NCI-H748 treated with DMSO at 0.1 percent for 48 hours (cell line): ENCODE data around the gene LRRC18.

Experiments used
- DNase-seq: peaks from one replicate; lab custom pipeline; 2025; lab: John Stamatoyannopoulos, UW

The LRRC18 gene

GRCh38 chr10:48946332-48946731 is 6.7 kb upstream of the LRRC18 start:
- DNase-seq: no peak

- DNase-seq: no peak
These were observed 5.9 kb upstream of the LRRC18 start for GRCh38 chr10:48945441-48946130.

- DNase-seq: no peak
These were observed 4.5 kb upstream of the LRRC18 start for GRCh38 chr10:48944171-48944570.

- DNase-seq: no peak
These were observed 3.5 kb upstream of the LRRC18 start for GRCh38 chr10:48943096-48943495.

- DNase-seq: no peak
These were observed 1.9 kb upstream of the LRRC18 start for GRCh38 chr10:48941427-48942075.

- no peak for DNase-seq
These were observed 1.3 kb upstream of the LRRC18 start for GRCh38 chr10:48940958-48941357.

- DNase-seq: no peak
These were observed 732 bp upstream of the LRRC18 start for GRCh38 chr10:48940372-48940771.

- DNase-seq: no peak
These were observed 577 bp downstream of the LRRC18 start for GRCh38 chr10:48938990-48939536.

- no peak for DNase-seq
These were observed 1.4 kb downstream of the LRRC18 start for GRCh38 chr10:48938281-48938680.

- DNase-seq: no peak
These were observed 1.8 kb downstream of the LRRC18 start for GRCh38 chr10:48937796-48938195.

GRCh38 chr10:48935577-48935976 is 4.1 kb downstream of the LRRC18 start:
- no peak for DNase-seq

GRCh38 chr10:48934672-48935501 is 4.8 kb downstream of the LRRC18 start:
- DNase-seq: no peak

GRCh38 chr10:48932831-48933664 is 6.6 kb downstream of the LRRC18 start:
- no peak for DNase-seq

- no peak for DNase-seq
These were observed 8.5 kb downstream of the LRRC18 start for GRCh38 chr10:48931188-48931587.

- no peak for DNase-seq
These were observed 10.1 kb downstream of the LRRC18 start for GRCh38 chr10:48929413-48929990.

- no peak for DNase-seq
These were observed 12.7 kb downstream of the LRRC18 start for GRCh38 chr10:48926764-48927540.

GRCh38 chr10:48926255-48926654 is 13.4 kb downstream of the LRRC18 start:
- DNase-seq: no peak

GRCh38 chr10:48924988-48925387 is 14.7 kb downstream of the LRRC18 start:
- DNase-seq: no peak

- no peak for DNase-seq
These were observed 15.9 kb downstream of the LRRC18 start for GRCh38 chr10:48923748-48924147.

- no peak for DNase-seq
These were observed 26.0 kb downstream of the LRRC18 start for GRCh38 chr10:48913674-48914073.

- no peak for DNase-seq
These were observed 29.1 kb downstream of the LRRC18 start for GRCh38 chr10:48910548-48910947.
